TTC549 (cell line): ENCODE data around the gene HNRNPUL1.

Experiments
- FAIRE-seq: peaks from 2 replicates; lab custom pipeline; 2012; peaks lifted over from hg19 to GRCh38; lab: Jason Lieb, UNC

The HNRNPUL1 gene

DNA sequence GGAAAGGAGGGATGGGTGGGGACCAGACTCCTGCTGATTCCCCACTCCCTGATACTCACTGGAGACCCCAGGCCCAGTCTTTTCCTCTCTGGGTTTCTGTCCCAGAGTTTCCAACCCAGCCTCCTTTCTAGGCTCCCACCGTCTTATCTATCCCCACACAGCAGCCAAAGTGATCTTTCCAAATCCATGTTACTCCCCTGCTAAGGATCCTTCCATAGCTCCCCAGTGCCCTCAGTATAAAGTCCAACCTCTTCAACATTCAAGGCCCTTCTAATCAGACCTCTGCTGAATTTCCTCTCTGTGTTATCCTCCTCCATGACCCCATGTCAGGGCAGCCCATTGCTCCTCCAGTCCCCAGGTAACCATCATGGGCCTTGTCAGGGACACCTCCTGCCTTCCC lies 90.9 kb downstream of the HNRNPUL1 start:
- FAIRE-seq: no peak

DNA sequence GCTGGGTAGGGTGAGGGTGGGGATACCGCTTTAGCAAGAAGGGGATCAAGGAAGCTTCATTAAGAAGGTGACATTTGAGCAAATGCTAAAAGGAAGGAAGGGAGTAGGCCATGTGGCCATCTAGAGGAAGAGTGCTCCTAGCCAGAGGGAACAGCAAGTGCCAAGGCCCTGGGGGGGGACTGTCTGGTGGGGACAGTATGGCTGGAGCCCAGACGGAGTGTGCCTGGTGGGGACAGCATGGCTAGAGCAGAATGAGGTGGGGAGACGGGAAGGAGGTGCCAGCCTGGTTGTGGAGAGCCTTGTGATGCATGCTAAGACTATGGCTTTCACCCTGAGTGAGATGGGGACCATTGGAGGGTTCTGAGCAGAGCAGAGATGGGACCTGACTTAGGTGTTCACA lies 91.6 kb downstream of the HNRNPUL1 start:
- no peak for FAIRE-seq

DNA sequence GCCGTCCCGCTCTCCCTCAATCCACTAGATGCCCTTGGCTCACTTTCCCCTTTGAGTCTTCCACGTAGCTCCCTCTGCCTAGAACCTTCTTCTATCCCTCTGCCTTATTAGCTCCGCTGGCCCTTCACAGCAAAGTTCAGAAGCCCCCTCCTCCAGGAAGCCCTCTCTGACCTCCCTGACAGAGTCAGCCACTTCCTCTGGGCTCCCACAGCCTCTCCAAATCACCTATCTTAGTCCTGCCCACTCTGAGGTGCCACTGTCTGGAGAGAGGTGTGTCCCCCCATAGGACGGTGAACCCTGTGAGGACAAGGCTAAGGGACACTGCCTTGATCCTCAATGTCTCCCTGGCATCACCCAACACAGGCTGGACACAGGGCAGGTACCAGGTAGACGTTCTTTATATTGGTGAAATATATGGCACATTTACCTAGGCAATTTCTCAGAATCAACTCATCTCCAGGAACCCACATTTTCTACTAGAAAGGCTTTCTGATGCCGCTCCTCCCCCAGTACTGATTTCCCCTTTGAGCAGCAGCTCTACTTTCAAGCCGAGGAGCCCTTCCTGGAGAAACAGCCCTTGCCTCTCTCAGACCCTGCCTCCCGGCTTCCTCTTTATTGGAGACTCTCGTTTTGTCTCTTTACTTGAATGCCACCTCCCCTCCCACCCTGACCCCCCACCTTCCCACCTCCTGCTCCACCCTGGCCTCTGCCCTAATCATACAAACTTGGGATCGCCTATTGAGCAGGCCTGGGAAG lies 93.0 kb downstream of the HNRNPUL1 start:
- FAIRE-seq: no peak
